Gastrocnemius medialis (tissue), 4 donors: ENCODE measurements around the gene PML. TPM values are rescaled to one million over a fixed set of nuclear protein-coding genes. Genes with fewer than 3 reads are reported as not detected.
"Not testable (repeated sequence)": the region's sequence is repeated elsewhere in the genome, so short reads cannot be mapped to it uniquely, and the experiment has no call there.

Experiments
- ATAC-seq, 2 donors: fragments of 150-250 bp; one replicate each; pipeline ENCODE4 v1.9.1; 2016
- DNase-seq, 2 donors: peaks; one replicate each; pipeline ENCODE4 v3.0.0-alpha.2; 2019
- H3K27ac ChIP-seq, 4 donors: fragments of 200-600 bp; sonication (generic); 1 replicate in 1 of 4; 2 replicates in 3 of 4; pipeline ENCODE4 v1.5.1; 2016 to 2018; ENCODE audit warnings: mild to moderate bottlenecking in 2 of 4, moderate library complexity in 1 of 4
- H3K27me3 ChIP-seq, 3 donors: fragments of 200-600 bp; sonication (generic) in 2 of 3; 1 replicate in 1 of 3; 2 replicates in 2 of 3; pipeline versions ENCODE4 v1.5.1 to v1.6.0; 2016 to 2019; ENCODE audit warnings: mild to moderate bottlenecking in 1 of 3, moderate library complexity in 1 of 3
- H3K36me3 ChIP-seq, 2 donors: fragments of 200-600 bp; sonication (generic) in 1 of 2; one replicate each; pipeline ENCODE4 v1.5.1; 2017 to 2018
- H3K4me1 ChIP-seq, 2 donors: fragments of 200-600 bp; sonication (generic) in 1 of 2; one replicate each; pipeline ENCODE4 v1.5.1; 2016 to 2017; ENCODE audit warnings: mild to moderate bottlenecking in 2 of 2
- H3K4me3 ChIP-seq, 4 donors: fragments of 200-600 bp; sonication (generic) in 3 of 4; 1 replicate in 1 of 4; 2 replicates in 3 of 4; pipeline ENCODE4 v1.5.1; 2016 to 2019; ENCODE audit warnings: mild to moderate bottlenecking in 2 of 4
- H3K9me3 ChIP-seq, 3 donors: fragments of 200-600 bp; sonication (generic) in 2 of 3; 1 replicate in 1 of 3; 2 replicates in 2 of 3; pipeline ENCODE4 v1.5.1; 2016 to 2019
- CTCF ChIP-seq, 5 experiments: fragments of 450-650 bp in 3 of 5; fragments of 200-600 bp in 2 of 5; sonication (generic) in 2 of 5; IDR thresholded peaks in 4 of 5; conservative IDR thresholded peaks in 1 of 5; 1 replicate in 4 of 5; 2 replicates in 1 of 5; pipeline ENCODE4 v1.5.1; 2016 to 2019; ENCODE audit warnings: antibody characterized with exemption in 5 of 5, mild to moderate bottlenecking in 3 of 5, moderate library complexity in 3 of 5
- POLR2A ChIP-seq, 2 donors: fragments of 450-650 bp; IDR thresholded peaks; one replicate each; pipeline ENCODE4 v1.6.1; 2017; ENCODE audit warnings: antibody characterized with exemption in 2 of 2, mild to moderate bottlenecking in 2 of 2, moderate library complexity in 2 of 2
- in situ Hi-C, 4 donors: fragments of 200-750 bp; cut with MboI; loops; one replicate each; pipeline versions ENCODE4 v1.15.0 to v1.8.0; 2017; ENCODE audit warnings: low sequenced_read_pairs in 4 of 4
- intact Hi-C: fragments of 100-400 bp; cut with DNase I; formaldehyde crosslinking; loops from one replicate; pipeline ENCODE4 v1.15.1; 2023; ENCODE audit warnings: low total_unique reads
- total RNA-seq, 4 donors: library from RNA; depleted of rRNA; stranded (reverse); fragments of >200 nt; gene quantifications; one replicate each; pipeline versions ENCODE4 v1.1.0 to v1.2.3, GENCODE V29; 2016

The PML gene
- total RNA-seq, 4 donors from 2014 or later: 17.3 to 42.1 (median 21.2) TPM

- intact Hi-C loops (no loop called here), in situ Hi-C loops (no loop called here)
- no peak for ATAC-seq
- Histone ChIP-seq H3K27ac (no peak overlapping the region), H3K4me1 (no peaks in the 10 kb centered on the region), H3K27me3 (no peaks in the 10 kb centered on the region), H3K9me3 (no peaks in the 10 kb centered on the region), H3K4me3 (no peak overlapping the region), H3K36me3 (no peaks in the 10 kb centered on the region)
- TF ChIP-seq POLR2A (IDR thresholded peaks at IDR 0.05) (no peak), CTCF (IDR thresholded peaks at IDR 0.05 in 4 of 5, conservative IDR thresholded peaks at IDR 0.05 in 1 of 5) (no peak)
- no peak for DNase-seq
These were observed 65.7 kb downstream of the PML start for GRCh38 chr15:74060251-74060650.

GRCh38 chr15:74062236-74062635, 67.7 kb downstream of the PML start:
- TF ChIP-seq CTCF (IDR thresholded peaks at IDR 0.05 in 4 of 5, conservative IDR thresholded peaks at IDR 0.05 in 1 of 5) (no peak), POLR2A (IDR thresholded peaks at IDR 0.05) (no peak)
- Histone ChIP-seq H3K4me3 (no peak overlapping the region), H3K27me3 (no peaks in the 10 kb centered on the region), H3K9me3 (no peaks in the 10 kb centered on the region), H3K27ac (no peak overlapping the region), H3K4me1 (no peaks in the 10 kb centered on the region), H3K36me3 (no peaks in the 10 kb centered on the region)
- in situ Hi-C loops (no loop called here), intact Hi-C loops (no loop called here)
- no peak for ATAC-seq
- no peak for DNase-seq

- no peak for TF ChIP-seq POLR2A (IDR thresholded peaks at IDR 0.05)
- TF ChIP-seq CTCF (IDR thresholded peaks at IDR 0.05 in 4 of 5, conservative IDR thresholded peaks at IDR 0.05 in 1 of 5): no peak
- in situ Hi-C loops (no loop called here), intact Hi-C loops (no loop called here)
- Histone ChIP-seq H3K4me3 (no peak overlapping the region), H3K4me1 (no peaks in the 10 kb centered on the region), H3K27me3 (no peaks in the 10 kb centered on the region), H3K36me3 (no peaks in the 10 kb centered on the region), H3K27ac (no peak overlapping the region), H3K9me3 (no peaks in the 10 kb centered on the region)
- ATAC-seq: no peak
- DNase-seq: no peak
These were observed 68.2 kb downstream of the PML start for GRCh38 chr15:74062671-74063070.

- H3K27ac ChIP-seq, H3K36me3 ChIP-seq, DNase-seq, in situ Hi-C loops, intact Hi-C loops, H3K27me3 ChIP-seq, H3K4me1 ChIP-seq, H3K9me3 ChIP-seq, ATAC-seq, H3K4me3 ChIP-seq: not testable (repeated sequence)
These were observed 69.1 kb downstream of the PML start for GRCh38 chr15:74063425-74064146.

- H3K27me3 ChIP-seq, H3K27ac ChIP-seq, in situ Hi-C loops, intact Hi-C loops, DNase-seq, H3K36me3 ChIP-seq, ATAC-seq, H3K4me1 ChIP-seq, H3K4me3 ChIP-seq, H3K9me3 ChIP-seq: not testable (repeated sequence)
These were observed 69.7 kb downstream of the PML start for GRCh38 chr15:74064183-74064582.

- H3K27me3 ChIP-seq, DNase-seq, in situ Hi-C loops, H3K27ac ChIP-seq, H3K36me3 ChIP-seq, H3K4me3 ChIP-seq, H3K4me1 ChIP-seq, intact Hi-C loops, H3K9me3 ChIP-seq, ATAC-seq: not testable (repeated sequence)
These were observed 70.3 kb downstream of the PML start for GRCh38 chr15:74064822-74065221.
